NCI-H2107 treated with DMSO at 0.1 percent for 48 hours (cell line): Measurements from ENCODE around the gene SUCLG2.

Experiments
- DNase-seq: peaks from one replicate; lab custom pipeline; 2025; ENCODE audit not compliant: unreplicated experiment; lab: John Stamatoyannopoulos, UW

SUCLG2 gene

DNA sequence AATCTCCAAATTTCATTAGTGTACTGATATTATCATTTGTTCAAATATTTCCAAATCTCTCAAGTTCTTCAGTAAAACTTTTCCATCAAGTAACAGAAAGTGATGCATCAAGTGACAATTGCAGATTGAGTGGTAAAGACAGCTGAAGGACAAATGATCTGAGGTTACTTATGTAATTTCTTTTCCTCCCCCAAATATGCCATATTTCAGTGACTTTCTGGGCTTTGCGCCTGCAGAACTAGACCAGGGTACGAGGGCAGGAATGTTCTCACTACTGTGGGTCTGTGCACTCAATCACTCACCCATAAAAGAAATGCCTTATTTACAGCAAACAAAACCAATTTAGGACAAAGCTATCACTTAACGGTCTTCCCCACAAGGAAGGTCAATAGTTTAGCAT, 4.7 kb downstream of the SUCLG2 start:
- DNase-seq, result no peak

DNA sequence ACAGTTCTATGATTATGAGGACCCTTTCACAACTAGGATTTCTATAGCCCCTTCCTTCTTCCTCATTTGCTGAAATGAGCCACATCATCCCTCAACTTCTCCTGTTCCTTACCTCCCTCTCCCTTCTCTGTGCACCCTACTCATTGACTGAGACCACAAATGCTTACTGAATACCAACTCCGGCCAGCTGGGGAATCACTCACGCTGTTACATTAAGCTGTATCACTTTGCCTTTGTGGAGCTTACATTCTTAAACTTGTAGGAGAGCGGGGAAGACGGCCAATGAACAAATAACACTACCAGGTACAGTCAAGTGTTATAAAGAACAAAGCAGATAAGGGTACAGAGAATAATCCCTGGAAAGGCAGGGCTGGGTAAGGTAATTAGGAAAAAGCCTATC, 5.7 kb downstream of the SUCLG2 start:
- DNase-seq, result no peak

DNA sequence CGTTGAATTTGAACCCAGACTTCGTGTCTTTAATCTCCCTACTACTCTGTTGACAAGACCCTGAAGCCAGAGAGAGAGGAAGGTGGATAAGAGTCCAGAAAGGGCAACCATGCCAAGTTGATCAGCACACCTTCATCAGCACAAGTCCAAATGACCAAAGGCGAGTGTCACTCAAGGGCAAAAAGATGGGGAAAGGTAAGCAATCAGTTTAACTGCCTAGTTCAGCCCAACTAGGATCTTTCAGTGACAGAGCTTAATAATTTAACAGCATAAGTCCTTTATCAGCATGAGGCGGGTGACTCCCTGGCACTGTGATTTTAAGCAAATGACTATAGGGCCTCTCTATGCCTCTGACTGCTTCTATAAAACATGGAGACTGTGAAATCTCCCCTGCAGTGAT, 6.2 kb downstream of the SUCLG2 start:
- DNase-seq, result no peak

DNA sequence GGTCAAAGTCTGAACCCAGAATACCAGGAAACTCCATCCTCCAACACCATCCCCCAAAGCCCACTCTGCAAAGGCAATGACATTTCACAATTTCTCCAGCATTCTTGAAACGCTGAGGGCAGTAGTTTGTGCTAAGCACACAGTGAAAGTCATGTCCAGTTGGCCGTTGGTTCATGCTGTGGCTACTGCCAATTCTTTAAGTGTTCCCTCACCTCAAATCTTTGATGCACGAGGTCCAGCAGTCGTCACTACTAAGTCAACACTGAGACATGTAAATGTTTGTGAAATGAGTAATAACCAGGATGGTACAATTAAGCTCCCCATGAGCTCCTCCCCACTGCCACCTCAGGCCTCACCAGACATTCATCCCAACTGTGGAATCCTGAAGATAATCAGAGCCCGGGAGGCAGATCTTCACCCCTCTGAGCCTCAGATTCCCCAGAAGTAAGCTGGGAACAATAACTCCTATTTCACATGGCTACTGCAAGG, 7.0 kb downstream of the SUCLG2 start:
- DNase-seq, result no peak

DNA sequence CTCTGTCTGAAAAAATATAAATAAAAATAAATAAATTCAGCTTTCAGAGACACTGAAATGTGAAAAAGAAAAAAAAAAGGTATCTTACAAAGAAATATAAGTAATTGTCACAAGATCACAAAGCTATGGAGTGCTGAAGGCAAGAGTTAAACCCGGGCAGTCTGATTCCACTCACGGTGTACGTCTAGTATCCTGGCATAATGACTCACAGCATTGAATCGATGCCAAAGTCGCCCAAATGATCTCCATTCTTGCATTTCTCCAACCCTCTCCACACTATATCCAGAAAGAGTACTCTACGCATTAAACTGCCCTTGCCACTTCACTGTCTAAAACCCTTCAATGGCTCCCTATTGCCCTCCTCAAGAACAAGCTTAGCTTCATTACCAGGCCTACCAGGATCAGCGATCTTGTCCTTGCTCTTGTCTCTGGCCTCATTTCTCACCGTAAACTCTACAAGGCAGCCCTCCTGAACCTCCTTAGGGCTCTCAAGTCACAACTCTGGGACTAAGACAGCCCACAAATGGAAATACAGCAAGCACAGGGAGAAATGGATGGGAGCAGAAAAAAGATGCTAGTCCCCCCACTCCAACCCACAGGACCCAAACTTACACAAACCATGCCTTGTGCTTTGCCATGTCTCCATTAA, 7.7 kb downstream of the SUCLG2 start:
- no peak for DNase-seq

DNA sequence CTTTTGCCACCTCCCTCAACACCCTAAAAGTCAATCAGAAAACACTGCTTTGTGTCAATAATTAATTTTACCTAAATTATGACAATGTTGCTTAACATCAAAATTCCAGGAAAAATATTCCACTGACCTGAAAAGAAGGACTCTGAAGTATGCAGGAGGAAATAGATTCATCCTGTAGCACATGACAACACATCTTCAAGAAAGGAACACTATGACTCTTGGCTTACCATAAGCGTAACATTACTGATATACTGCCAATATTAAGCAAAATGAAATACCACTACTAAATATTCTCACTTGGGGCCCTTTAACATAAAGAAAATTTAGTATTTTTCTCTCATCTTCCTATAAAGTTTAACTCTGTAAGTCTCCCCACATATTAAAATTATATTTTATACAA, 9.6 kb downstream of the SUCLG2 start:
- DNase-seq, result no peak

DNA sequence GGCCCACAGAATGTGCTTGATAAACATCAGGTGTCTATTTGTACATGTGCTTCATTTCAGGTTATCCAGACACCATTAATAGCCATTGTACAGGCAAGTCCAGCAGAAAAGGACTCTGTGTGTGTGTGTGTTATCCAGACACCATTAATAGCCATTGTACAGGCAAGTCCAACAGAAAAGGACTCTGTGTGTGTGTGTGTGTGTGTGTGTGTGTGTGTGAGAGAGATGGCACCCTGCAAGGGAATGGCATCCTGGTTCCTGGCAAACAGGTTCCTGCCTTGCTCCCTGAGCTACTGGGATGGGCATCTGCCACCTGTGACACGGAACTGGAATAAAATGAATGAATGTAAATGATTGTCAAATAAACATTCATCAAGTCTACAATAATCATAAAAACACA, 11.7 kb downstream of the SUCLG2 start:
- no peak for DNase-seq

DNA sequence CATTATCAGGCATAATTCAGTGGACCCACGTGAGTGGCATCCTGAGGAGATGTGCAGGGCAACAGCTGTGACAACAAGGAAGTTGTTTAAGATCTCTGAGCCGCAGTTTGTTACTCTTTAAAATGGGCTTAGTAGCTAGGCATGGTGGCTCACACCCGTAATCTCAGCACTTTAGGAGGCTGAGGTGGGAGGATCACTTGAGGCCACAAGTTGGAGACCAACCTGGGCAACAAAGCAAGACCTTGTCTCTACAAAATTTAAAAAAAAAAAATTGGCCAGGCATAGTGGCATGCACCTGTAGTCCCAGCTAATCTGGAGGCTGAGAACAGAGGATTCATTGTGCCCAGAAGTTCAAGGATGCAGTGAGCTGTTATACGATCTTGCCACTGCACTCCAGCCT, 12.2 kb downstream of the SUCLG2 start:
- DNase-seq, result no peak

DNA sequence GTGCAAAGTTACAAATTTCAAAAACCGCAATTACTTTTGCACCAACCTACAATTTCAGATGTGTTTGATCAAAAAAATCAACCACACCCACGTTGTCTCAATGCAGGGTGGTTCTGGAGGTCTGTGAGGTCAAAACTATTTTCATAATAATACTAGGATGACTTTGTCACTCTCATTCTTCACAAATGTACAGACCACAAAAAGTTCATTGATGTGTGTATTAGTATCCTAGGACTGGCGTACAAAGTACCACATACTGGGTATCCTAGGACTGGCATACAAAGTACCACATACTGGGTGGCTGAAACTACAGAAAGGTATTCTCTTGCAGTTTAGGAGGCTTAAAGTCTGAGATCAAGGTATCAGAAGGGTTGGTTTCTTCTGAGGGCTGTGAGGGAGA, 13.0 kb downstream of the SUCLG2 start:
- no peak for DNase-seq

DNA sequence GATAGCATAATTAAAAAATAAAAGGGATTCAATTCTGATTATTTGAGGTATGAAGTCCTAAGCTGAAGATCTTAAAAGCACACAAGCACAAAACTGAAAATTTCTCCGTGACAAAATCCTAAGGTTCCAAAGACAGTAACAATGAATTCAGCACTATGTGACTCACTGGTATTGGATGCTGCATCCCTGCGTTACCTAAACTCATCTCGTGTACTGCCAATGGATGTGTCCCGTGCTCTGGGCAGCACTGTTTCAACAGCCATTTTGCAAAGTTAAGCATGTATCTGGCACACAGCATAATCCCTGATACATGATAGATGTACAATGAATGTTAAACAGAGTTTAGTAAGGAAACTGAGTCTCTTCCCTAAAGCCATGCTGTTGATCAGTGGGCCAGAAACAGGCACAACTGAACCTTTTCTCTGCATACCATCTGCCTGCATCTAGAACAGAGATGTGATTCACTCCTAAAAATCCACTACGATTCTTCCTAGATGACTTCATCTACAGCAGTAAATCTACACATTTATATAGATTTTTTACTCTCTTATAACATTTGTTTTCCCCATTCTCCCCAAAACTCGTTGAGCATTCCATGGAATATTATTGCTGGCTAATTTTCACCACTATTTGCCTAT, 14.3 kb downstream of the SUCLG2 start:
- DNase-seq, result no peak

DNA sequence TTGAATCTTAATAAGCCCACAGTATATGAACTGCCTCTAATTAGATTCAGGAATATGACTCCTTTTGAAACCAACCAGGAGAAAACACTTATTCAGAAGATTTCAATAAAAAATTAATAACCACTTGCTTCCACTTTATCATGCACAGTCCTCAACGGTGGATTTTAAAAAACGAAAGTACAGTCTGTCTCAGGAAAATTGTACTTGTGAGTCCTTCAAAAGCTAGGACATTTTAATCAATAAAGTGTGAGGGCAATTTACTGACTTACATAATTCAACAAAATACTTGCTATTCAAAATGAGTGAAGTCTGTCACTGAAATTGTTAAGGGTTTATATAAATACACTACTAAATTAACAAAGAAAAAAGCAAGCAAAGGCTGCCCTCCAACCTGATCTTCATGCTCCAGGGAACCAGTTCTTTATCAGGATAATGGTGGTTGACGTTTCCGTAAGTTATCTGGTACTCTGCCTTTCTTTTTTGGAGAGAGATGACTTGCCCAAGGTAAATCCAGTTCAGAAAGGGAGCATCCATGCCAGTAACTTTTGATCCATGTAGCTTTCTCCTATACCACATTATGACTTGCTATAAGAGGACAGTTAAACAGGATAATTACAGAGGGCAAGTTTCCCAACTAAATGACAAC, 17.0 kb downstream of the SUCLG2 start:
- no peak for DNase-seq

DNA sequence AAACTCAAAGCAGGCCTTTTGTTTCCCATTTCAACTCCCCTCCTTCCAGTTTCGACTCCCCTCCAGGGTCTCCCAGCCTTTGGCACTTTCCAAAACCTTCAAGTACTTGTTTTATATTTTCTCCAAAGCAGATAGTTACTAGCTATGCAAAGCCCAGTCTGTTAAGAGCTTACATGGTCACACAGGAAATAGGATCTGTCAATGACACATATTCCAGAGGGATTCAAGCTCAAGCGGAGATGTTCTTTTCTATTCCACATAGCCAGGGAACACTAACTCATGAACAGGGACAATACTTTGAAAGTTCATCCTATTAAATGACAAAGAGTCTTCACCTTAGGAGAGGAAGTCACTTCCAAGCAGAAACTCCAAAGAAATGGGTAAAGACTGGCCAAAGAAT, 18.6 kb downstream of the SUCLG2 start:
- DNase-seq, result no peak

DNA sequence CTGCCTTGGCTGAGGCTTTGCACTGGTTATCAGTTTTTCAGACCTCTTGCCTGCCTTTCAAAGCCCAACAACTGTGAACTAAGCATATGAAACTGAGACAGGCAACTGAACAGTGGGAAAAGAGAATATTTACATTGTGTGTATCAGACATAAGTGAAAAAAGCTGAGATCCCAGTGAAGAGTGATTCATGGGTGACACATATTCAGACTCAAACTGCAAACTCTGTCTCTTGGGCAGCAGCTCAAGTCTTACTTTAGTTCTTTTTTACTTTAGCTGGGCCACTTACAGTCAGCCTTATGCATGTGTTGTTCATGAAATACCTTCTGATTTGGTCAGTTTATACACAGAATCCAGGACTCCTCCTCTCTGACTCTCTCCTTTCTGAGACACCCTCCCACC, 19.2 kb downstream of the SUCLG2 start:
- no peak for DNase-seq

DNA sequence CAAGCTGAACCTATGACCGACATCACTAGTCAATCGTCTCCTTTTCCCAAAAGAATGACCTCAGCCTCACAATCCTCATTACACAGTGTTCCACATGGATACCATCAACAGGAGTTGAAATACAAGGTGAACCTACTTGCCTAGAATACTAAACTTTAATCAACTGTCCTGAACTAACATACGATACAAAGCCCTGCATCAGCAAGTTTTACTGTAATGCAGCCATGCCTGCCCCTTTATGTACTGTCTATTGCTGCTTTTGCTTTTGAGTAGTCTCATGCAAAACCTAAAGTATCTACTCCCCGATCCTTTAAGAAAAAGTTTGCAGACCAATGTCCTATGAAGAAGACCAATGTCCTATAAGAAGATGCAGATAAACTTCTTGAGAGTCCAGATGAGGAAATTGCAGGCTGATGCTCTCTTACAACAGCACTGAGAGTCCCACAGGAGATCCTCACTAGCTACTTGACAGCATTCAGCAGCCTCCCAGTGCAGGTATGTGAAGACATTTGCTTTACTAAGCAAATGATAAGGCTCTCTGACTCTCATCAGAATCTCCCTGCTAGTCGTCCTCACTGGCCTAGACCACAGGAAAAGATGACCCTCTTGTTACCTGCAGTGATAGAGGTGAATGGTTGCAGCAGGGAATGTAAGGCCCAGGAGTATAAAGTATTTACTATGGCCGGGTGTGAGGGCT, 23.6 kb downstream of the SUCLG2 start:
- DNase-seq, result no peak

DNA sequence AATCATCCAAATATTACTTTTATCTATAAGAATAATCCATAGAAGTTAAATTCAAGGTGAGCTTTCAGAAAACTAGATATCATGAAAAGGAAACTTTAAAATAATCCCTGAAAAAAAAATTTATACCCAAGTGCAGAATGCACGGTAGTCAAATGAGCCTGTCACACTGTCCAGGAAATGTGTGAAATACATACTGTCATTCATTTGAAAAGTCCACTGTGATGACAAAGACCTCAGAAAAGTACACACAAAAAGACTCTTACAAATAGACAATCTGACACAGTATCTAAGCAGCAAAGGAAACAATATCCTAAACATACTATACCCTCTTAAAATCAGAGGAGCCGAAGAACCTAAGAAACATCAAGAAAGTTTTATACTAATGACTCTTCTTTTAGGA, 29.7 kb downstream of the SUCLG2 start:
- DNase-seq, result no peak

DNA sequence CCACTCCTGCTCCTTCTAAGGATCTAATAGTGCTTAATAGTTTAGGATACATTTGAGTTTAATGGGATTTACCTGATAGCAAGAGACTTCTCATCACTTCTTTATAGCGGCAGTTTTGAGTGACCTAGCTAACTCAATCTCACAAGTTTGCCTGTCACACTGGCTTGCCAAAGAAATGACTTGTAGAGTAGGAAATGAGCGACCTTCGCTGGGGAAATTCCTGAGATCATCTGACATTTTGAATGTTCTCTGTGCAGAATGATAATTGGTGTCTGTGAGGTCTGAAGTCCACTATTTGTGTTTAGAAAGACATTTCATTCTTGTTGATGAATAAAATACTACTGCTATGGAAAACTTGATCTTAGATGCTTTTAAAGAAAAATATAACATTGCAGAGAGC, 30.3 kb downstream of the SUCLG2 start:
- no peak for DNase-seq

DNA sequence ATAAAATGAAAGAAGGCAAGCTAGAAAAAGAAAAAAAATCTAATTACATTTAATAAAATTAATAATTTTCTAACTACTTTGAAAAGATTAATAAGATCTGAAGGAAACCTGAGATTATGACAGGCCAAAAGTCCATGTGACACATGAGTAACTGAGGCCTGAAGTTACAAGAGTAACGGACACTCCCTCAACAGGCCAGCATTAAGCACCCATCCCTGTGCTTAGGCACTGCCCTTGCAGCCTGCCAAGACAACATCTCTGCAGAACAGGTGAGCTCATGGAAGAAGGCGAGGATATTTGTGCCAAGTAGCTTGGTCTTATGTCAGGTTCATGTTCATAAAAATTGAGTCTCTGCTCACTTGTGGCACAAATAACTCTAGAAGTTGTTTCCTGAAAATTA, 31.8 kb downstream of the SUCLG2 start:
- DNase-seq, result no peak

DNA sequence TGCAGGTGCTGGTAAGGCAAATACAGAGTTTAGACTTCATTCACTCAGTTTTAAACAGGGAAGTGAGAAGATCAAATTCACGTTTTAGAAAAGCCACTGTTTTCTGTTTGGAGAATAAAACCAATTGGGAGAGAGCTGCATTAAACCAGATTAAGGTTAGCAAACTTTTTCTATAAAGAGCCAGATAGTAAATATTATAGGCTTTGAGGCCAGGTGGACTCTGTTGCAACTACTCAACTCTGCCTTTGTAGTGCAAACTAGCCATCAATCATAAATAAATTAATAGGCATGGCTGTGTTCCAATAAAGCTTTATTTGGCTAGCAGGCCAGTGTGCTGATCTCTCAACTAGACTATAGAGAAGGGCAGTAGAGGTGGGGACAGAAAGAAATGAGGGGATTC, 33.5 kb downstream of the SUCLG2 start:
- no peak for DNase-seq

DNA sequence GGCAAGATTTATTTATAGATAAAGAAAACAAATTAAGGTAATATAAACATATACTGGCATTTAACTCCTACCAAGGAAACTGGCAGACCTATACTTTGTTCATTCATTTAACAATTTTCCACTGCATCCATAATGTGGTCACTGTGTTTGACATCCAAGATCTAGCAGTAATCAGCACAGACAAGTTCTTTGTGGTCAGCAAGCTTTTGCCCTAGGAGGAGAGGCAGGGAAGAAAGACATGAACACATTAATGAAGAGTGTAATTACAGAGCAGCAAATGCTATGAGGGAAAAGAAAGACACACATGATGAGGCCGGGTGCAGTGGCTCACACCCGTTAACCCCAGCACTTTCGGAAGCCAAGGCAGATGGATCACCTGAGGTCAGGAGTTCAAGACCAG, 34.4 kb downstream of the SUCLG2 start:
- no peak for DNase-seq

DNA sequence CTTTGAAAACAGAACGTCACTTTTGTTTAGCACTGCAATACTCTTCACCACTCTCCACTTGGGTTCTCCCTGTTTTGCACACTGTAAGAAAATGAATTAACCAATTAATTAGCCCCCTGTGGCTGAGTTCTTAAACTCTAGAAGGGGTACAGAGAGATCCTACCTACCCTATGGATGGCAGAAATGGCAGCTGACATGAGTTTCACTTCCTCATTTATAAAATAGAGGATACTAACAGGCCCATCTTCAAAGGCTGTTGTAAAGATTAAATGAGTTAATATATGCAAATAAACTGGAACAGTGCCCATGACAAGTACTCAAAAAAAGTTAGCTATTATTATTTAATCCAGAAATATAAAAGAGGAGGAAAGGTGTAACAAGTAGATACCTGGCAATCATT, 36.9 kb downstream of the SUCLG2 start:
- DNase-seq, result no peak

DNA sequence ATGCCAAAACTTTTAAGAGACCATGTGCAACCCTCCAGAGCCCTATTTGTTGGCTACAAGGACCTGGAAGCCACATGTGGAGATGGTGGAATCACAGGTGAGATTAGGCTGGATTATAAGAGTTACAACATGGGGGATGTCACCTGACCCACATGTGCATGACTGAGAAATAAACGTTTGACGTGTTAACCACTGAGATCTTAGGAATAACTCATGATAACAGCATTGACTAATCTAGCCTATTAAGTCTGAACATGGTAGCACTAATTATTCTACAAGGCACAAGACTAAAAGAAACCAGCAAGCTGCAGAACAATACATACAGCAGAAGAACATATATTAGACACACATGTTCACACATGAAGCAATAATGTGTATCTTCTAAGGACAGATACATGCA, 38.4 kb downstream of the SUCLG2 start:
- DNase-seq, result no peak

DNA sequence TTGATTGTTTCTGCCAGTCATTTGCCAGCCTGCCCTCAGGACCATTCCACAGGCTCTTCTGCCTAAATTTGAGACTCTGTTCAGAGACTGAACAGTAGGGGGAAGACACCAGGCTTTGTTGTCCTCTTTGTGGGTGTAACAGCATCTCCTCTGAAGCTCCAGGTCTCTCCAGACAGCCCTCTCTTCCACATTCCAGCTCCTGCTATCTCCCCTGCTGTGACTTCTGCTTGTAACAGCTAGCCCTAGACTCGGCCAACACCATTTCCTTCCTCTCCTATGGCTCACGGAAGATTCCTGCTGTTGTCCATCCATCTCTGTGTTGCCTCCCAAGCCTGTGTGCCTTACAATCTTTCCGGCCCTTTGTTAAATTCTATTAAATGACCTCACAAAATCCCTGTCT, 40.2 kb downstream of the SUCLG2 start:
- no peak for DNase-seq
